Measurements from ENCODE around the gene GPR87. TPM values are rescaled to one million over a fixed set of nuclear protein-coding genes. Genes with fewer than 3 reads are reported as not detected.

The GPR87 gene
- total RNA-seq, 1 donor = 0.43 TPM

DNA sequence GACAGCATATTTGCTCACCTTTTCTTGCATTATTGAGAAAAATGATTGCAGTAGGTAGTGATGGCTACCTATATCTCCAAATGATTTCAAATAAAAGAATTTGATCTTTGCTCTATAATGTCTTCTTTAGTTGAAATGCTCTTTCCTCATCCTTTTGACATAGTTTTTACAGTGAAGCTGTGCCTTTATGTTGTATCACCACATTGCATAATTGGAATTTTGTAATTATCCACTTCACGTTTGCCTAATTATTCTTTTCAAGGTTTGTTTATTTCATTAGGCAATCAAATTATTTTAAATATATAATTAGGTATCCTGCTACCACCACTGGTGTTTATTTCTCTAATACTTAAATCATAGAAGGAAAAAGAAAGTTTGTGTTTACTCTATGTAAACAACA is 34.0 kb upstream of the GPR87 start:
- TF ChIP-seq, protein P1, sequence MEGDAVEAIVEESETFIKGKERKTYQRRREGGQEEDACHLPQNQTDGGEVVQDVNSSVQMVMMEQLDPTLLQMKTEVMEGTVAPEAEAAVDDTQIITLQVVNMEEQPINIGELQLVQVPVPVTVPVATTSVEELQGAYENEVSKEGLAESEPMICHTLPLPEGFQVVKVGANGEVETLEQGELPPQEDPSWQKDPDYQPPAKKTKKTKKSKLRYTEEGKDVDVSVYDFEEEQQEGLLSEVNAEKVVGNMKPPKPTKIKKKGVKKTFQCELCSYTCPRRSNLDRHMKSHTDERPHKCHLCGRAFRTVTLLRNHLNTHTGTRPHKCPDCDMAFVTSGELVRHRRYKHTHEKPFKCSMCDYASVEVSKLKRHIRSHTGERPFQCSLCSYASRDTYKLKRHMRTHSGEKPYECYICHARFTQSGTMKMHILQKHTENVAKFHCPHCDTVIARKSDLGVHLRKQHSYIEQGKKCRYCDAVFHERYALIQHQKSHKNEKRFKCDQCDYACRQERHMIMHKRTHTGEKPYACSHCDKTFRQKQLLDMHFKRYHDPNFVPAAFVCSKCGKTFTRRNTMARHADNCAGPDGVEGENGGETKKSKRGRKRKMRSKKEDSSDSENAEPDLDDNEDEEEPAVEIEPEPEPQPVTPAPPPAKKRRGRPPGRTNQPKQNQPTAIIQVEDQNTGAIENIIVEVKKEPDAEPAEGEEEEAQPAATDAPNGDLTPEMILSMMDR (IDR thresholded peaks at IDR 0.05; ENCODE audit: insufficient read depth, low read depth, low read length) = no peak
- H3K4me3 ChIP-seq (ENCODE audit: low read depth, low read length) = no peak overlapping the region
- no peak for DNase-seq (ENCODE audit: low read depth)

DNA sequence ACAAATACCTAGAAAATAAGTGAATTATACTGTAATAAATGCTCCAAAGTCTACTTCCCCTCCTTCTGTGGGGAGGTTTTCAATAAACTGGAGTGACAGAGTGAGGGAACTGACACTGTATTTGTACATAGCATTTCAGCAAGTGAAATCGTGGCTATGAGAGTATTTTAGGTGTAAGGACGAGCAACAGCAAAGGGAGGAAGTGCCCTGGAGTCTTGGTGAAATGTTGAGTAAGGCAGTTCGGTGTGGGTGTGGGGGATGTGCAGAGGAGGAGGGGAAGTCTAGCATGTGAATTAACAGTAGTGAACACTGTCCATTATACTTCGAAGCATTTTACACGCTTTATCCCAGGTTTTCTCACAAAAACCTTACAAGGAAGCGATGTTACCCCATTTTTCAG is 30.8 kb upstream of the GPR87 start:
- no peak for DNase-seq (ENCODE audit: low read depth)
- TF ChIP-seq, protein P1 (IDR thresholded peaks at IDR 0.05; ENCODE audit: insufficient read depth, low read depth, low read length) = no peak
- H3K4me3 ChIP-seq (ENCODE audit: low read depth, low read length) = no peak overlapping the region

DNA sequence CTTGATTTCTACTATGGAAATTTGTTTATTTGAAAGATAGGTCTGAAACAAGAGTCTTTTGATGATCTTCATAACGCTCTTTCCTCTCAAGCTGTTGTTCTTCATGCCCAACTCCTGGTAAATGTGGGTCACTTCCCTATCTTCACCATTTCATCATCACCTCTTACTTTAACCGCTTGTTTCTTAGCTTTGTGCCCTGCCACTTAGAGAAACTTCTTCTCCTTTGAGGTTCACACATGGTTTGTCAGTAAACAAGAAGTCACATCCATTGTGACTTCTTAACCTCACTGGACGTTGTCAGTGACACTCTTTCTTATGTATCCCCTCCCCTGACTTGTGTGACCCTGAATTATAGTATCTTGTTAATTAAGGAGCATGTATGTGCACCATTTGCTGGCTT is 29.7 kb upstream of the GPR87 start:
- DNase-seq (ENCODE audit: low read depth) = no peak
- TF ChIP-seq, protein P1 (IDR thresholded peaks at IDR 0.05; ENCODE audit: insufficient read depth, low read depth, low read length) = no peak
- H3K4me3 ChIP-seq (ENCODE audit: low read depth, low read length) = no peak overlapping the region

DNA sequence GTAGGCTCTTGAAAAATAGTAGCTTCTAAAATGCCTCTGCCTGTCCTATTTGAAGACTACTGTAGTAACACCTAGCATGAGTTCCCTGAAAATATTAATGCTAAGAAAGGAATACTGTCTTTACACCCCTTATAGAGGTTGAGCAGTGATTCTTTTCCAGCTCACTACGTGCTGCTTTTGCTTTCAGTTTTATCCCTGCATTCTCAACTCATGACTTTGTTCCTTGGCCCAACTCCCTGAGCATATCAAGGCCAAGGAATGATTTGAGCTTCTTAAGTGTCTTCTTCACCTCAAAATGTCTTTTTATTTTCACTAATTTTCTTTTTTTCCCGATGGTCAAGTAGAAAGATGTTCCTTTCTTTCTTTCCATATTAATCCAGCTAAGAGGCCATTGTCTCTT is 29.2 kb upstream of the GPR87 start:
- H3K4me3 ChIP-seq (ENCODE audit: low read depth, low read length) = peak overlapping the region; percentile 17
- peak; percentile 73 for DNase-seq (ENCODE audit: low read depth)
- TF ChIP-seq, protein P1 (IDR thresholded peaks at IDR 0.05; ENCODE audit: insufficient read depth, low read depth, low read length) = no peak

DNA sequence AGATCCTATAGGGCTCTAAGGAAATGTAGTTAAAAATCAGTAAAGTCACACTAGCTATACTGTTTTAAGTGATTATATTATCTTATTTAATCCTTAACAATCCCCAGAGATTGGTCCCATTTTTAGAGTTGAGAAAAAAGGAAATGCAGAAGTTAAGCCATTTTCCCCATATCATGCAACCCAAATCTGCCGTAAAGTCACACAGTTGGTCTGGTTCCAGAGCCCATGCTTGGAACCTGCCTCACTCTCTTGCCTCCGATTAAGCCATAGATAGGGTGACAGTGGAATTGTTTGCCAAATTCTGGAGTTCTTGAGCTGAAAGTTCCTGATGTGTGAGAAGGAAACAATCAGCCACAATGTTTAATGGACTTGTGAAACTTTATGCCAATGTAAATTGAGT is 15.1 kb upstream of the GPR87 start:
- TF ChIP-seq, protein P1 (IDR thresholded peaks at IDR 0.05; ENCODE audit: insufficient read depth, low read depth, low read length) = no peak
- no peak overlapping the region for H3K4me3 ChIP-seq (ENCODE audit: low read depth, low read length)
- DNase-seq (ENCODE audit: low read depth) = no peak

DNA sequence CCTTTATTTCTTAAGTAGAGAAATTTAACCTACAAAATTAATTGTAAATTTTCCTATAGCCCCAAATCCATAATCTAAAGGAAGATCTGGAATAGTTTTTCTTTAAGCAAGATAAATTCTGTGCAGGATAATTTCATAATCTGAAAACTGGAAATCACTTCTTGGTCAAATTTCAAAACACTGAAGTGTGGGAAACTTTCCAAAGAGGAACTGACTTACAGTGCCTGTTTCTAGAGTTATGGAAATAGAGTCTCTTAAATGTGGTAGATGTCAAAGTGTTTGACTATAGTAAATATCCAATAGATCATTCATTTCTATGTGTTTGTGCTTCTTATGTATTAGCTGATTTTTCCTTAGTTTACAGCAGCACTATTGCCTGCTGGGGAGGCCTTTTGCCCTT is 14.3 kb upstream of the GPR87 start:
- H3K4me3 ChIP-seq (ENCODE audit: low read depth, low read length) = no peak overlapping the region
- DNase-seq (ENCODE audit: low read depth) = no peak

DNA sequence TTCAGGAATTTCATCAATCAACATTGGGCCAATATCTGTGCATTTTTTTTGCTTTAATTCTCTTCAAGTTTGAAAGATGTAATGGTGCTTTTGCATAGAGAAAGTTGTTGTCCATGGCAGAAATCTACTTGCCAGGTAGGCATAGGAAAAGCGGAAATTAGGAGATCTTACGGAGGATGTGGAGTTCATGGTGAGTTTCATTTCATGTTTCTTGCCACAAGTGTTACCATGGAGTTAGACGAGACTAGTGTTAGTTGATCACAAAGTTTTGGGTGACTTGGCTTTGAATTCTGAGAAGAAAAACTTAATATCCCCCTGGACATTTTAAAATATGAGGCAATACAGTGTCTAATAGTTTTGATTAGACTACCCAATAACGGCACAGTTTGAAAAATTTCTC is 13.8 kb upstream of the GPR87 start:
- no peak overlapping the region for H3K4me3 ChIP-seq (ENCODE audit: low read depth, low read length)
- no peak for DNase-seq (ENCODE audit: low read depth)
- TF ChIP-seq, protein P1 (IDR thresholded peaks at IDR 0.05; ENCODE audit: insufficient read depth, low read depth, low read length) = no peak

More for the DNA sequence above, 14.3 kb upstream of the GPR87 start:
- TF ChIP-seq, protein P1 (IDR thresholded peaks at IDR 0.05; ENCODE audit: insufficient read depth, low read depth, low read length) = no peak
